Tibial nerve (tissue), 4 donors: ENCODE measurements around the gene RRP36. TPM values are rescaled to one million over a fixed set of nuclear protein-coding genes. Genes with fewer than 3 reads are reported as not detected.

Experiments
- DNase-seq, 2 donors: peaks; one replicate each; pipeline ENCODE4 v3.0.0-alpha.2; 2019; ENCODE audit warnings: low spot score in 2 of 2
- H3K27ac ChIP-seq, 4 donors: fragments of 200-600 bp; sonication (generic) in 3 of 4; one replicate each; pipeline ENCODE4 v1.5.1; 2017 to 2019; ENCODE audit warnings: mild to moderate bottlenecking in 1 of 4
- H3K27me3 ChIP-seq, 2 donors: fragments of 200-600 bp; sonication (generic) in 1 of 2; one replicate each; pipeline versions ENCODE4 v1.5.1 to v1.6.0; 2017 to 2019
- H3K36me3 ChIP-seq, 3 donors: fragments of 200-600 bp; sonication (generic); one replicate each; pipeline ENCODE4 v1.5.1; 2018 to 2019
- H3K4me1 ChIP-seq, 4 donors: fragments of 200-600 bp; sonication (generic) in 3 of 4; one replicate each; pipeline ENCODE4 v1.5.1; 2017 to 2019
- H3K4me3 ChIP-seq, 4 donors: fragments of 200-600 bp; sonication (generic) in 3 of 4; one replicate each; pipeline ENCODE4 v1.5.1; 2017 to 2019; ENCODE audit warnings: mild to moderate bottlenecking in 1 of 4, moderate library complexity in 1 of 4
- H3K9me3 ChIP-seq, 4 donors: fragments of 200-600 bp; sonication (generic) in 3 of 4; one replicate each; pipeline ENCODE4 v1.5.1; 2017 to 2019
- EP300 ChIP-seq, 2 donors: sonication (generic); formaldehyde crosslinking; IDR thresholded peaks; one replicate each; pipeline ENCODE4 v1.6.1; 2017; ENCODE audit warnings: antibody characterized with exemption in 2 of 2, mild to moderate bottlenecking in 1 of 2
- POLR2A ChIP-seq, 2 donors: fragments of 450-650 bp; IDR thresholded peaks; one replicate each; pipeline ENCODE4 v1.6.1; 2017; ENCODE audit warnings: antibody characterized with exemption in 2 of 2, mild to moderate bottlenecking in 2 of 2, moderate library complexity in 2 of 2
- whole genome bisulfite sequencing, 2 donors: methylation state at CpG; one replicate each; pipeline ENCODE4 v1.1.5; 2018; 5-methylcytosine and 5-hydroxymethylcytosine counted together
- total RNA-seq, 4 donors: library from RNA; depleted of rRNA; stranded (reverse); fragments of >200 nt; gene quantifications; one replicate each; pipeline ENCODE4 v1.1.0, GENCODE V29; 2016
- TF ChIP-seq, protein P1 (sequence below), 5 experiments: fragments of 200-600 bp in 3 of 5; fragments of 450-650 bp in 2 of 5; sonication (generic) in 3 of 5; IDR thresholded peaks; one replicate each; pipeline ENCODE4 v1.5.1; 2016 to 2019; ENCODE audit warnings: antibody characterized with exemption in 5 of 5, mild to moderate bottlenecking in 3 of 5, moderate library complexity in 2 of 5

RRP36 gene
- total RNA-seq, 4 donors from 2014 or later, result 39.1 to 96.3 (median 52.8) TPM

DNA sequence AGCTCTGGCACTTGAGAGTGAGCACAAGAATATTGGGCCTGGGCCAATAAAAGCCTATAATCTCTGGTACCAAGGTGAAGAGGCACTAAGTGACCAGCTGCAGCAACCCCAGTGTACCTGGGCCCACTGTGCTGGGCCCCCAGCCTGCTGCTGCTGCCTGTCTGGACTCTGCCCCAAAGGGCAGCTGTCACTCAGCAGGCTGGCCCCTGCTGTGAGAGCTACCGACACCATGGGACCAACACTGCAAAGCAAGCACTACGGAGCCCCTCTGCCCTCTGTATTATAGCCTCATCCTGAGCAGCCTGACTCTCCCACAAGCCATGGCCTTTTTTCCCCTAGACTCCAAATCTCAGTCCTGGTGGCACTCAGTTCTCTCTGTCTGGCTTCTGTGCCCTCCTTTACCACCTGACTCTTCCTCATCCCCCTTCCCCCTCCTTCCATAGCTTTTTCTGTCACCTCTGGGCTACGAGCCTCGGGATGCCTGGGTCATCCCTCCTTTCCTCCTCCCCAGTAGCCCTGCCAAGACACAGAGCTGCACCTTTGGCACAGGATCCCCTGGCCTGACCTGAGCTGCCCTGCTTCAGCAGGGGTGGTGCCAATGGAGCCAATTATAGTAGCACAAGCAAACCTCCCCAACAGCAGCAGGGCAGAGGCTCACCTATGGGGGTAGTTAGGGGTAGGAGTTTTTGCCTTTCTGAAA is 14.2 kb downstream of the RRP36 start:
- no peaks in the 10 kb centered on the region for H3K4me1 ChIP-seq
- H3K27me3 ChIP-seq, result no peaks in the 10 kb centered on the region
- TF ChIP-seq, protein P1, sequence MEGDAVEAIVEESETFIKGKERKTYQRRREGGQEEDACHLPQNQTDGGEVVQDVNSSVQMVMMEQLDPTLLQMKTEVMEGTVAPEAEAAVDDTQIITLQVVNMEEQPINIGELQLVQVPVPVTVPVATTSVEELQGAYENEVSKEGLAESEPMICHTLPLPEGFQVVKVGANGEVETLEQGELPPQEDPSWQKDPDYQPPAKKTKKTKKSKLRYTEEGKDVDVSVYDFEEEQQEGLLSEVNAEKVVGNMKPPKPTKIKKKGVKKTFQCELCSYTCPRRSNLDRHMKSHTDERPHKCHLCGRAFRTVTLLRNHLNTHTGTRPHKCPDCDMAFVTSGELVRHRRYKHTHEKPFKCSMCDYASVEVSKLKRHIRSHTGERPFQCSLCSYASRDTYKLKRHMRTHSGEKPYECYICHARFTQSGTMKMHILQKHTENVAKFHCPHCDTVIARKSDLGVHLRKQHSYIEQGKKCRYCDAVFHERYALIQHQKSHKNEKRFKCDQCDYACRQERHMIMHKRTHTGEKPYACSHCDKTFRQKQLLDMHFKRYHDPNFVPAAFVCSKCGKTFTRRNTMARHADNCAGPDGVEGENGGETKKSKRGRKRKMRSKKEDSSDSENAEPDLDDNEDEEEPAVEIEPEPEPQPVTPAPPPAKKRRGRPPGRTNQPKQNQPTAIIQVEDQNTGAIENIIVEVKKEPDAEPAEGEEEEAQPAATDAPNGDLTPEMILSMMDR (IDR thresholded peaks at IDR 0.05), result no peak
- no peak for TF ChIP-seq POLR2A (IDR thresholded peaks at IDR 0.05)
- H3K36me3 ChIP-seq, result peaks cover 0 to 100% (median 17%) of the 10 kb centered on the region in 3 donors
- no peaks in the 10 kb centered on the region for H3K9me3 ChIP-seq
- H3K4me3 ChIP-seq, result no peak overlapping the region
- H3K27ac ChIP-seq, result no peak overlapping the region
- no peak for DNase-seq
- 71 to 77% methylated on average over 4 of the region's 4 CpGs for WGBS, 2 donors

DNA sequence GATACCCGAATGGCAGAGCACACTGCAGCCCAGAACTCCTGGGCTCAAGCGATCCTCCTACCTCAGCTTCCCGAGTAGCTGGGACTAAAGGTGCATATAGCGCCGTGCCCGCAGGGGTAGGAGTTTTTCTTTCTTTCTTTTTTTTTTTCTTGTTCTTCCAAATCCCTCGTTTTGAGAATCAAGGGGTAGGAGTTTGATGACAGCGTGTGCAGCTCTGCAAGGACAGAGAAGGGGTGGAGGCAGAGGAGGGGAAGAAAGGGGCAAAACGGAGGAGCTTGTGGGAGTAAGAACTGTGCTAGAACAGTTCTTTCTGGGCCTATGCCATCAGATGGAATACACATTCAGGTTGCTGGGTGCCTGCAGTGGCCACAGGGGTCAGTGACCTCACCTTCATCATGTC is 15.3 kb downstream of the RRP36 start:
- 87 to 92% methylated on average over 9 of the region's 9 CpGs for WGBS, 2 donors
- no peaks in the 10 kb centered on the region for H3K4me1 ChIP-seq
- H3K4me3 ChIP-seq, result no peak overlapping the region
- H3K36me3 ChIP-seq, result peaks cover 0 to 100% (median 17%) of the 10 kb centered on the region in 3 donors
- H3K27me3 ChIP-seq, result no peaks in the 10 kb centered on the region
- no peak for DNase-seq
- no peak overlapping the region for H3K27ac ChIP-seq
- TF ChIP-seq, protein P1 (IDR thresholded peaks at IDR 0.05), result no peak
- TF ChIP-seq EP300 (IDR thresholded peaks at IDR 0.05), result no peak
- TF ChIP-seq POLR2A (IDR thresholded peaks at IDR 0.05), result no peak
- H3K9me3 ChIP-seq, result no peaks in the 10 kb centered on the region

DNA sequence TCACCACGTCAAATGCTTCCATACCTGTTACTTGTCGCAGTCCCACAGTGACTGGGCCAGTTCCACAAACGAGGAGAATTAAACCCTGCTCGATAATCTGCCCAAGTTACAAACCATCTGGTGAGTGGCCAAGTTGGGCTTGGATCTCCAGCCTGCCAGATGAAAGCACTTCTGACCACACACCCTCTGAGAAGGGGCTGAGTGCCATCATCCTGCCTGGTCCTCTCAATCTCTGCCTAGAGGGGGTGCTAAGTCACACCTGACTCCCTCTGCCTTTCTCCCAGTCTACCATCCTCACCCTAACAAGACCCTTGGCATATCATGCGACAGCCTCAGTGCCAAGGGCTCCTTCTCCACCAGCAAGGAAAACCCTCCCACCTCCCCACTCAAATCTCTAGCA is 15.8 kb downstream of the RRP36 start:
- Histone ChIP-seq H3K4me1 (no peaks in the 10 kb centered on the region), H3K27ac (no peak overlapping the region), H3K9me3 (no peaks in the 10 kb centered on the region), H3K36me3 (peaks cover 0 to 99% (median 17%) of the 10 kb centered on the region in 3 donors), H3K4me3 (no peak overlapping the region), H3K27me3 (no peaks in the 10 kb centered on the region)
- no peak for DNase-seq
- TF ChIP-seq POLR2A (IDR thresholded peaks at IDR 0.05) (no peak), EP300 (IDR thresholded peaks at IDR 0.05) (no peak)
- TF ChIP-seq, protein P1 (IDR thresholded peaks at IDR 0.05), result no peak
- WGBS, 2 donors, result 74 to 77% methylated on average over 5 of the region's 5 CpGs

DNA sequence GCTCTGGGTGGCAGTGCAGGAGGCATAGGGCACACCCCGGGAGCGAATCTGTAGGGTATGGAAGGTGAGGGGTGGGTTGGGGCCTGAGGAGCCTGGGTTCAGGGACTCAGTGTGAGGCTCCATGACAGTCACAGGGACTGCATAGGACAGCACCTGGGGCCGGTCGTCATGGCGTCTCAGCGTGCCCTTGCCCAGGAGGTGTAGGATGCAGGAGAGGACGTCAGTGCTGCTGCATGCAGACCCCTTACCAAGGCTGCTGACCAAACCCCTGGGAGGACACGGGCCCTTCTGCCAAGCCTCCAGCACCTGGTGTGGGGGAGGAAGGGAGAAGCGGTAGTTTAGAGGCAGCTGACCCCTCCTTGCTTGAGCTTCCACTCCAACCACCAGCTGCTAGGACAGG is 16.3 kb downstream of the RRP36 start:
- WGBS, 2 donors, result 81 to 92% methylated on average over 8 to 9 of the region's 9 CpGs

DNA sequence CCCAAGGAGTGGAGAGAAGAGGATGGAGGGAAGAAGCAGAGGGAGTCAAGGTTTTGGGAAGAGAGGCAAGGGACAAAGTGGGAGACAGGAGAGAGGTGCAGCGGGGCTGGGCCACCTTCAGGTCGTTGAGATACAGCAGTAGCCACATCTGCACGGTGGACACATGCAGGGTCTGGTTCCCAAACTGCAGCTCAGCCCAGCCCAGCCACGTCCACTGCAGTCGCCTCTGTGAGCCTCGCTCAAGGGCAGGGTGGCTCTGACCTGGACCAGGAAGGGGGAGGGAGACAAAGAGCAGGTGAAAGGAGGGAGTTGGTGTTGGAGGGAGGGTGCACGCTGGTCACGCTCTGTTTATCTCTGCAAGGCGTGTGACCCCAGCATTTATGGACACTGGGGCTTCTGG is 17.3 kb downstream of the RRP36 start:
- Histone ChIP-seq H3K27me3 (no peaks in the 10 kb centered on the region), H3K27ac (no peak overlapping the region), H3K4me3 (no peak overlapping the region), H3K9me3 (no peaks in the 10 kb centered on the region), H3K4me1 (no peaks in the 10 kb centered on the region), H3K36me3 (peaks cover 0 to 99% (median 26%) of the 10 kb centered on the region in 3 donors)
- no peak for DNase-seq
- TF ChIP-seq, protein P1 (IDR thresholded peaks at IDR 0.05), result no peak
- no peak for TF ChIP-seq EP300 (IDR thresholded peaks at IDR 0.05)
- TF ChIP-seq POLR2A (IDR thresholded peaks at IDR 0.05), result no peak
- WGBS, 2 donors, result 81 to 84% methylated on average over 8 to 9 of the region's 9 CpGs

More for the DNA sequence above, 16.3 kb downstream of the RRP36 start:
- TF ChIP-seq EP300 (IDR thresholded peaks at IDR 0.05) (no peak), POLR2A (IDR thresholded peaks at IDR 0.05) (no peak)
- TF ChIP-seq, protein P1 (IDR thresholded peaks at IDR 0.05), result no peak
- DNase-seq, result no peak
- Histone ChIP-seq H3K4me1 (no peaks in the 10 kb centered on the region), H3K27ac (no peak overlapping the region), H3K9me3 (no peaks in the 10 kb centered on the region), H3K27me3 (no peaks in the 10 kb centered on the region), H3K4me3 (no peak overlapping the region), H3K36me3 (peaks cover 0 to 99% (median 19%) of the 10 kb centered on the region in 3 donors)
